Endothelial cell of umbilical vein (primary cell): Measurements from ENCODE around the gene PYY.

Experiments used
- CTCF ChIP-seq, 2 donors: IDR thresholded peaks; 1 replicate in 1 of 2; 2 replicates in 1 of 2; pipeline ENCODE4 v1.5.1; 2011; ENCODE audit warnings: low read length in 2 of 2, mild to moderate bottlenecking in 2 of 2, moderate library complexity in 2 of 2, control low read depth in 1 of 2, inconsistent platforms in 1 of 2, low read depth in 1 of 2; ENCODE audit not compliant: insufficient read depth in 1 of 2; ENCODE audit errors: extremely low read depth in 1 of 2
- POLR2A ChIP-seq: IDR thresholded peaks from 2 replicates; pipeline ENCODE4 v1.6.1; 2012; ENCODE audit warnings: low read depth, mild to moderate bottlenecking, control low read depth, low read length
- POLR2AphosphoS5 ChIP-seq: IDR thresholded peaks from 2 replicates; pipeline ENCODE4 v1.6.1; 2012; ENCODE audit warnings: low read depth, mild to moderate bottlenecking, control low read depth, low read length, moderate library complexity; ENCODE audit not compliant: insufficient read depth

- TF ChIP-seq CTCF (IDR thresholded peaks at IDR 0.05; ENCODE audit: extremely low read depth in 1 of 2, insufficient read depth in 1 of 2, low read depth in 1 of 2, low read length in 2 of 2): no peak
- no peak for TF ChIP-seq POLR2AphosphoS5
- no peak for TF ChIP-seq POLR2A
Observed at GRCh38 chr17:43995150-43995471, 41.4 kb upstream of the PYY start.
